ENCODE data around the gene FGF12. TPM values are rescaled to one million over a fixed set of nuclear protein-coding genes. Genes with fewer than 3 reads are reported as not detected.

Gene FGF12
- total RNA-seq, 1 experiment from 2014 or later: 0.51 TPM

GRCh38 chr3:192273697-192274010, 453.7 kb downstream of the FGF12 start:
- intact Hi-C loops (cut with micrococcal nuclease; ENCODE audit: unreplicated experiment) (no loop called here), in situ Hi-C loops (cut with HindIII; ENCODE audit: low pct_unique_long_range_greater_than_20kb, low sequenced_read_pairs) (no loop called here)
- ATAC-seq (no peak), DNase-seq (ENCODE audit: low read depth, low spot score) (no peak)
- TF ChIP-seq POLR2AphosphoS5 (IDR thresholded peaks at IDR 0.05; ENCODE audit: low read depth, low read length): no peak
- TF ChIP-seq REST (IDR thresholded peaks at IDR 0.05; ENCODE audit: insufficient read depth in 1 of 2, low read depth in 2 of 2, low read length in 1 of 2): no peak
- no peak for TF ChIP-seq CTCF (IDR thresholded peaks at IDR 0.05)
- TF ChIP-seq TCF7L2 (IDR thresholded peaks at IDR 0.05; ENCODE audit: low read depth, low read length): no peak
- TF ChIP-seq SIN3A (IDR thresholded peaks at IDR 0.05; ENCODE audit: borderline replicate concordance, insufficient read depth, low read depth, low read length): no peak
- Histone ChIP-seq H3K27me3 (ENCODE audit: control insufficient read depth, insufficient read depth, low read length) (no peaks in the 10 kb centered on the region), H3K27ac (ENCODE audit: low read length) (no peak overlapping the region), H3K4me3 (ENCODE audit: low read depth in 2 of 2, low read length in 2 of 2) (no peak overlapping the region), H3K36me3 (ENCODE audit: control insufficient read depth, insufficient read depth, low read length) (no peaks in the 10 kb centered on the region), H3K4me1 (ENCODE audit: control insufficient read depth, insufficient read depth, low read length) (no peaks in the 10 kb centered on the region), H3K9me3 (ENCODE audit: control insufficient read depth, insufficient read depth, low read depth, low read length) (no peaks in the 10 kb centered on the region)
- ChIA-PET POLR2A (no interaction called here), CTCF (no interaction called here)
- no TSS peak for BruUV-seq (replicated peaks)

- intact Hi-C loops (cut with micrococcal nuclease; ENCODE audit: unreplicated experiment): no loop called here
- ATAC-seq (no peak), DNase-seq (ENCODE audit: low read depth, low spot score) (no peak)
- CTCF ChIA-PET: no interaction called here
- Histone ChIP-seq H3K27ac (ENCODE audit: low read length) (no peak overlapping the region), H3K4me3 (ENCODE audit: low read depth in 2 of 2, low read length in 2 of 2) (no peak overlapping the region), H3K27me3 (ENCODE audit: control insufficient read depth, insufficient read depth, low read length) (no peaks in the 10 kb centered on the region), H3K36me3 (ENCODE audit: control insufficient read depth, insufficient read depth, low read length) (no peaks in the 10 kb centered on the region), H3K4me1 (ENCODE audit: control insufficient read depth, insufficient read depth, low read length) (no peaks in the 10 kb centered on the region), H3K9me3 (ENCODE audit: control insufficient read depth, insufficient read depth, low read depth, low read length) (no peaks in the 10 kb centered on the region)
- POLR2A ChIA-PET: no interaction called here
- no TSS peak for BruUV-seq (replicated peaks)
- TF ChIP-seq TCF7L2 (IDR thresholded peaks at IDR 0.05; ENCODE audit: low read depth, low read length): no peak
- no peak for TF ChIP-seq POLR2AphosphoS5 (IDR thresholded peaks at IDR 0.05; ENCODE audit: low read depth, low read length)
- TF ChIP-seq CTCF (IDR thresholded peaks at IDR 0.05): no peak
- TF ChIP-seq SIN3A (IDR thresholded peaks at IDR 0.05; ENCODE audit: borderline replicate concordance, insufficient read depth, low read depth, low read length): no peak
- TF ChIP-seq REST (IDR thresholded peaks at IDR 0.05; ENCODE audit: insufficient read depth in 1 of 2, low read depth in 2 of 2, low read length in 1 of 2): no peak
- in situ Hi-C loops (cut with HindIII; ENCODE audit: low pct_unique_long_range_greater_than_20kb, low sequenced_read_pairs): no loop called here
Observed at GRCh38 chr3:192273001-192273696, 454.2 kb downstream of the FGF12 start.

Data from Panc1 (cell line).